ENCODE measurements around the gene SMYD3.

The SMYD3 gene

GRCh38 chr1:245933431-245934045, 573.5 kb downstream of the SMYD3 start:
- no peaks in the 10 kb centered on the region for H3K79me2 ChIP-seq
- no peaks in the 10 kb centered on the region for H3K9me3 ChIP-seq (ENCODE audit: control insufficient read depth, low read length)
- no peak overlapping the region for H3K9ac ChIP-seq
- H2AFZ ChIP-seq, result no peak overlapping the region
- no peak overlapping the region for H3K4me3 ChIP-seq (ENCODE audit: low read depth, low read length)
- TF ChIP-seq, protein P1, sequence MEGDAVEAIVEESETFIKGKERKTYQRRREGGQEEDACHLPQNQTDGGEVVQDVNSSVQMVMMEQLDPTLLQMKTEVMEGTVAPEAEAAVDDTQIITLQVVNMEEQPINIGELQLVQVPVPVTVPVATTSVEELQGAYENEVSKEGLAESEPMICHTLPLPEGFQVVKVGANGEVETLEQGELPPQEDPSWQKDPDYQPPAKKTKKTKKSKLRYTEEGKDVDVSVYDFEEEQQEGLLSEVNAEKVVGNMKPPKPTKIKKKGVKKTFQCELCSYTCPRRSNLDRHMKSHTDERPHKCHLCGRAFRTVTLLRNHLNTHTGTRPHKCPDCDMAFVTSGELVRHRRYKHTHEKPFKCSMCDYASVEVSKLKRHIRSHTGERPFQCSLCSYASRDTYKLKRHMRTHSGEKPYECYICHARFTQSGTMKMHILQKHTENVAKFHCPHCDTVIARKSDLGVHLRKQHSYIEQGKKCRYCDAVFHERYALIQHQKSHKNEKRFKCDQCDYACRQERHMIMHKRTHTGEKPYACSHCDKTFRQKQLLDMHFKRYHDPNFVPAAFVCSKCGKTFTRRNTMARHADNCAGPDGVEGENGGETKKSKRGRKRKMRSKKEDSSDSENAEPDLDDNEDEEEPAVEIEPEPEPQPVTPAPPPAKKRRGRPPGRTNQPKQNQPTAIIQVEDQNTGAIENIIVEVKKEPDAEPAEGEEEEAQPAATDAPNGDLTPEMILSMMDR (IDR thresholded peaks at IDR 0.05), result no peak
- no peaks in the 10 kb centered on the region for H3K36me3 ChIP-seq (ENCODE audit: control insufficient read depth, insufficient read depth, low read length)
- no peak overlapping the region for H3K4me2 ChIP-seq (ENCODE audit: low read length)
- H3K27ac ChIP-seq, result no peak overlapping the region
- no peaks in the 10 kb centered on the region for H3K27me3 ChIP-seq (ENCODE audit: control insufficient read depth, insufficient read depth, low read length)
- no peaks in the 10 kb centered on the region for H3K4me1 ChIP-seq

GRCh38 chr1:245932302-245932972, 574.6 kb downstream of the SMYD3 start:
- Histone ChIP-seq H3K27ac (no peak overlapping the region), H3K79me2 (no peaks in the 10 kb centered on the region), H3K9ac (no peak overlapping the region), H3K4me1 (no peaks in the 10 kb centered on the region), H2AFZ (no peak overlapping the region), H3K4me2 (ENCODE audit: low read length) (no peak overlapping the region), H3K36me3 (ENCODE audit: control insufficient read depth, insufficient read depth, low read length) (no peaks in the 10 kb centered on the region), H3K27me3 (ENCODE audit: control insufficient read depth, insufficient read depth, low read length) (no peaks in the 10 kb centered on the region), H3K4me3 (ENCODE audit: low read depth, low read length) (no peak overlapping the region), H3K9me3 (ENCODE audit: control insufficient read depth, low read length) (no peaks in the 10 kb centered on the region)
- TF ChIP-seq, protein P1 (IDR thresholded peaks at IDR 0.05), result no peak

- Histone ChIP-seq H3K9me3 (ENCODE audit: control insufficient read depth, low read length) (no peaks in the 10 kb centered on the region), H3K27ac (no peak overlapping the region), H3K4me2 (ENCODE audit: low read length) (no peak overlapping the region), H3K79me2 (no peaks in the 10 kb centered on the region), H3K4me1 (no peaks in the 10 kb centered on the region), H3K36me3 (ENCODE audit: control insufficient read depth, insufficient read depth, low read length) (no peaks in the 10 kb centered on the region), H2AFZ (no peak overlapping the region), H3K27me3 (ENCODE audit: control insufficient read depth, insufficient read depth, low read length) (no peaks in the 10 kb centered on the region), H3K4me3 (ENCODE audit: low read depth, low read length) (no peak overlapping the region), H3K9ac (no peak overlapping the region)
- TF ChIP-seq, protein P1 (IDR thresholded peaks at IDR 0.05), result no peak
Observed at GRCh38 chr1:245931450-245931849, 575.6 kb downstream of the SMYD3 start.

DNA sequence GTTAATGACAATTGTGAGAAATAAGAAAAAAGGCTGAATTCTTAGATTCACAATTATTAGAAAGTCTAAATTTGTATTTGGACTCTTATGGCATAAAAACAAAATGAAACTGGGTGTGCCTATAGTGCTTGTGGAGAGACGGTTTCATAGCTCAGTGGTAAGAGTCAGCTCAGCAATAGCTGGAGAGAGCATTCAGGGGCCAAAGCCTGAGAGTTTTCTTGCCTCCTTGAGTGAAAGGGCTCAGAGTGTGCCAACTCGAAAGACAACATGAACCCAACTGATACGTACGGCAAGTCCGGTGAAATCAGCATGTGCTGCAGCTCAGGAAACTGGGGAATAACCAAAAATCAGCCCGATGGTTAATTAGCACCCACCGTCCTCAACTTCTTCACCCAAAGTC, 577.9 kb downstream of the SMYD3 start:
- H3K36me3 ChIP-seq (ENCODE audit: control insufficient read depth, insufficient read depth, low read length), result no peaks in the 10 kb centered on the region
- TF ChIP-seq, protein P1 (IDR thresholded peaks at IDR 0.05), result no peak
- no peak overlapping the region for H3K9ac ChIP-seq
- H3K27me3 ChIP-seq (ENCODE audit: control insufficient read depth, insufficient read depth, low read length), result no peaks in the 10 kb centered on the region
- no peak overlapping the region for H3K4me2 ChIP-seq (ENCODE audit: low read length)
- no peaks in the 10 kb centered on the region for H3K79me2 ChIP-seq
- H3K4me1 ChIP-seq, result no peaks in the 10 kb centered on the region
- no peak overlapping the region for H2AFZ ChIP-seq
- no peak overlapping the region for H3K27ac ChIP-seq
- H3K4me3 ChIP-seq (ENCODE audit: low read depth, low read length), result no peak overlapping the region
- no peaks in the 10 kb centered on the region for H3K9me3 ChIP-seq (ENCODE audit: control insufficient read depth, low read length)

DNA sequence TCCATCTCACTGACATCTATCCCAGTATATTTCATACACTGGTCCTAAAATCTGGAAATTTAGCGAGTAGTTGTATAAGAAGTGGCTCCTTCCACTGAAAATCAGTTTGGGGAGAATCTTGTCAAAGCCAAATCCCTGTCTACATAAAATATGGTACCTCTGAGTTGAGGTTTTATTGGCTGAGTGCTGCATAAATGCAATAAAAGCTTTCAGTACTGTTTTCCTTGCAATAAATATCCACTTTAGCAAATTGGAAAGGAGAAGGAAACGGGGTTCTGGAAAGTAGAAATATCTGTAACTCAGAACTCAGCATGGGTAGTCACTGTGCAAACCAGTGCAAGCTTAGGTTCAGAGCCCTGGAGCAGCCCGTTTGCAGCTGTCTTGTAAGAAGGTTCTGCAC, 580.2 kb downstream of the SMYD3 start:
- Histone ChIP-seq H3K4me2 (ENCODE audit: low read length) (no peak overlapping the region), H3K36me3 (ENCODE audit: control insufficient read depth, insufficient read depth, low read length) (no peaks in the 10 kb centered on the region), H3K27ac (no peak overlapping the region), H3K9ac (no peak overlapping the region), H2AFZ (no peak overlapping the region), H3K27me3 (ENCODE audit: control insufficient read depth, insufficient read depth, low read length) (no peaks in the 10 kb centered on the region), H3K4me3 (ENCODE audit: low read depth, low read length) (no peak overlapping the region), H3K4me1 (no peaks in the 10 kb centered on the region), H3K79me2 (no peaks in the 10 kb centered on the region), H3K9me3 (ENCODE audit: control insufficient read depth, low read length) (no peaks in the 10 kb centered on the region)
- TF ChIP-seq, protein P1 (IDR thresholded peaks at IDR 0.05), result no peak
